IMR-90 (cell line): ENCODE data around the gene LHFPL3. TPM values are rescaled to one million over a fixed set of nuclear protein-coding genes. Genes with fewer than 3 reads are reported as not detected.

ENCODE experiments used
- ATAC-seq: fragments of 200-7000 bp; cut with Tn5 transposase; 2 replicates; pipeline ENCODE4 v1.9.1; 2020; ENCODE audit warnings: low read depth, mild to moderate bottlenecking, moderate library complexity
- BruUV-seq: library from RNA; stranded (reverse); fragments of 400-500 nt; replicated peaks from 2 replicates; lab custom pipeline; 2021; lab: Mats Ljungman, UMichigan
- CTCF ChIA-PET: fragments of 300-600 bp; formaldehyde crosslinking; extraction: SDS; loops from one replicate; lab custom pipeline; 2021; ENCODE audit warnings: antibody characterized with exemption; lab: Yijun Ruan, JAX
- POLR2A ChIA-PET: fragments of 300-600 bp; sonication (Branson Sonifier 250); formaldehyde crosslinking; loops from one replicate; lab custom pipeline; 2022; ENCODE audit warnings: antibody characterized with exemption; ENCODE audit not compliant: unreplicated experiment; lab: Charles Lee
- DNase-seq: peaks from one replicate; pipeline ENCODE4 v3.0.0; 2013
- H2AFZ ChIP-seq: replicated peaks from 2 replicates; pipeline ENCODE3; 2013; ENCODE audit warnings: low read length, mild to moderate bottlenecking; ENCODE audit not compliant: poor library complexity
- H2AK5ac ChIP-seq: 2 replicates; pipeline ENCODE4 v1.6.1; 2013; ENCODE audit warnings: low read depth, low read length, inconsistent platforms
- H2AK9ac ChIP-seq: replicated peaks from 2 replicates; pipeline ENCODE3; 2013; ENCODE audit warnings: mild to moderate bottlenecking, low read depth, low read length, moderate library complexity; ENCODE audit not compliant: poor library complexity
- H2BK120ac ChIP-seq: 2 replicates; pipeline ENCODE4 v1.6.1; 2013; ENCODE audit warnings: low read depth, low read length, inconsistent platforms
- H2BK15ac ChIP-seq: 3 replicates; pipeline ENCODE4 v1.6.1; 2013; ENCODE audit warnings: low read depth, low read length, inconsistent platforms
- H2BK20ac ChIP-seq: 2 replicates; pipeline ENCODE4 v1.6.1; 2013; ENCODE audit warnings: low read depth, mild to moderate bottlenecking, inconsistent platforms, low read length, moderate library complexity
- H2BK5ac ChIP-seq: 2 replicates; pipeline ENCODE4 v1.6.1; 2013; ENCODE audit warnings: mild to moderate bottlenecking, low read depth, low read length, inconsistent platforms; ENCODE audit not compliant: poor library complexity, severe bottlenecking
- H3K14ac ChIP-seq: replicated peaks from 2 replicates; pipeline ENCODE4 v1.6.1; 2013; ENCODE audit warnings: low read depth, low read length, inconsistent platforms
- H3K18ac ChIP-seq: 2 replicates; pipeline ENCODE4 v1.6.1; 2013; ENCODE audit warnings: low read depth, low read length, control low read depth
- H3K23ac ChIP-seq: 2 replicates; pipeline ENCODE4 v1.6.1; 2013; ENCODE audit warnings: low read depth, low read length, inconsistent platforms
- H3K27ac ChIP-seq: 2 replicates; pipeline ENCODE4 v1.5.1; 2013; ENCODE audit warnings: mild to moderate bottlenecking, control low read depth, low read length; ENCODE audit not compliant: insufficient read depth
- H3K27me3 ChIP-seq: 2 replicates; pipeline ENCODE4 v1.6.1; 2013; ENCODE audit warnings: low read length; ENCODE audit not compliant: control insufficient read depth, insufficient read depth
- H3K36me3 ChIP-seq: 2 replicates; pipeline ENCODE4 v1.6.1; 2013; ENCODE audit warnings: low read length, mixed read lengths; ENCODE audit not compliant: control insufficient read depth, insufficient read depth
- H3K4ac ChIP-seq: 2 replicates; pipeline ENCODE4 v1.6.1; 2013; ENCODE audit warnings: low read depth, low read length, inconsistent platforms
- H3K4me1 ChIP-seq: 2 replicates; pipeline ENCODE4 v1.6.1; 2013; ENCODE audit warnings: low read length, mixed read lengths; ENCODE audit not compliant: control insufficient read depth, insufficient read depth
- H3K4me2 ChIP-seq: 2 replicates; pipeline ENCODE4 v1.6.1; 2013; ENCODE audit warnings: low read depth, mild to moderate bottlenecking, control low read depth, low read length, moderate library complexity
- H3K4me3 ChIP-seq: 2 replicates; pipeline ENCODE4 v1.5.1; 2013; ENCODE audit warnings: low read depth, mild to moderate bottlenecking, control low read depth, low read length, moderate library complexity; ENCODE audit not compliant: insufficient read depth
- H3K56ac ChIP-seq: 2 replicates; pipeline ENCODE4 v1.6.1; 2013; ENCODE audit warnings: low read length, inconsistent platforms; ENCODE audit not compliant: insufficient read depth; ENCODE audit errors: extremely low read depth
- H3K79me1 ChIP-seq, 2 experiments: 2 replicates each; pipeline ENCODE4 v1.6.1; 2013; ENCODE audit warnings: low read length in 2 of 2, inconsistent platforms in 1 of 2, low read depth in 1 of 2
- H3K9ac ChIP-seq: 2 replicates; pipeline ENCODE4 v1.6.1; 2013; ENCODE audit warnings: low read depth, low read length, control low read depth
- H3K9me1 ChIP-seq: 2 replicates; pipeline ENCODE4 v1.6.1; 2013; ENCODE audit warnings: low read length, inconsistent platforms; ENCODE audit not compliant: insufficient read depth
- H3K9me3 ChIP-seq: 2 replicates; pipeline ENCODE4 v1.6.1; 2013; ENCODE audit warnings: low read length; ENCODE audit not compliant: control insufficient read depth, insufficient read depth
- H4K20me1 ChIP-seq: 2 replicates; pipeline ENCODE4 v1.6.1; 2013; ENCODE audit warnings: low read length, inconsistent platforms; ENCODE audit not compliant: insufficient read depth
- H4K5ac ChIP-seq: 2 replicates; pipeline ENCODE4 v1.6.1; 2013; ENCODE audit warnings: mild to moderate bottlenecking, low read depth, low read length, control low read depth
- H4K8ac ChIP-seq, 2 experiments: 2 replicates each; pipeline ENCODE4 v1.6.1; 2013; ENCODE audit warnings: low read depth in 2 of 2, low read length in 2 of 2, control low read depth in 1 of 2, inconsistent platforms in 1 of 2
- H4K91ac ChIP-seq: 2 replicates; pipeline ENCODE4 v1.6.1; 2013; ENCODE audit warnings: low read depth, low read length, inconsistent platforms; ENCODE audit not compliant: insufficient read depth
- CHD1 ChIP-seq: IDR thresholded peaks from 2 replicates; pipeline ENCODE4 v1.6.1; 2012; ENCODE audit warnings: low read depth, low read length, improper control_type of control experiment
- FOS ChIP-seq: fragments of 150-350 bp; IDR thresholded peaks from 2 replicates; pipeline ENCODE4 v1.6.1; 2016; ENCODE audit warnings: low read depth, low read length
- RAD21 ChIP-seq: IDR thresholded peaks from 2 replicates; pipeline ENCODE4 v1.6.1; 2012; ENCODE audit warnings: low read length, improper control_type of control experiment
- RCOR1 ChIP-seq: IDR thresholded peaks from 2 replicates; pipeline ENCODE4 v1.6.1; 2012; ENCODE audit warnings: mild to moderate bottlenecking, low read length, improper control_type of control experiment; ENCODE audit not compliant: insufficient replicate concordance
- WGBS, 2 experiments: methylation state at CpG; one replicate each; pipeline versions ENCODE4 v1.1.5 to v1.1.7; 2013; ENCODE audit warnings: missing lambda C conversion rate in 2 of 2; ENCODE audit not compliant: insufficient read length in 1 of 2; ENCODE audit errors: extremely low coverage in 2 of 2; 5-methylcytosine and 5-hydroxymethylcytosine counted together
- dilution Hi-C: fragments of 300-500 bp; cut with HindIII; formaldehyde crosslinking; loops from one replicate; pipeline ENCODE4 v1.14.3; 2018; ENCODE audit warnings: low sequenced_read_pairs; ENCODE audit not compliant: unreplicated experiment
- in situ Hi-C: fragments of 300-500 bp; cut with MboI; formaldehyde crosslinking; loops from 3 replicates; pipeline ENCODE4 v1.14.3; 2019; ENCODE audit warnings: low sequenced_read_pairs, inconsistent platforms, mixed read lengths
- intact Hi-C: fragments of 100-400 bp; cut with micrococcal nuclease; formaldehyde crosslinking; loops from 2 replicates; pipeline ENCODE4 v1.10.0; 2022
- polyA plus RNA-seq, 3 experiments: library from polyadenylated mRNA; depleted of rRNA; stranded (reverse); fragments of >200 nt; gene quantifications; 2 replicates each; pipeline ENCODE4 v1.2.3, GENCODE V29; 2012; ENCODE audit warnings: low replicate concordance in 1 of 3
- total RNA-seq: library from RNA; depleted of rRNA; stranded (reverse); fragments of >200 nt; gene quantifications from 2 replicates; pipeline ENCODE4 v1.2.3, GENCODE V29; 2012
- TF ChIP-seq, protein P1 (sequence below): fragments of 150-350 bp; IDR thresholded peaks from 2 replicates; pipeline ENCODE4 v1.6.1; 2017; ENCODE audit warnings: mild to moderate bottlenecking, antibody characterized with exemption, low read length, low read depth

The LHFPL3 gene
- total and polyA plus RNA-seq, 2 of the 4 experiments (the other 2 are of a cell fraction) = not detected

DNA sequence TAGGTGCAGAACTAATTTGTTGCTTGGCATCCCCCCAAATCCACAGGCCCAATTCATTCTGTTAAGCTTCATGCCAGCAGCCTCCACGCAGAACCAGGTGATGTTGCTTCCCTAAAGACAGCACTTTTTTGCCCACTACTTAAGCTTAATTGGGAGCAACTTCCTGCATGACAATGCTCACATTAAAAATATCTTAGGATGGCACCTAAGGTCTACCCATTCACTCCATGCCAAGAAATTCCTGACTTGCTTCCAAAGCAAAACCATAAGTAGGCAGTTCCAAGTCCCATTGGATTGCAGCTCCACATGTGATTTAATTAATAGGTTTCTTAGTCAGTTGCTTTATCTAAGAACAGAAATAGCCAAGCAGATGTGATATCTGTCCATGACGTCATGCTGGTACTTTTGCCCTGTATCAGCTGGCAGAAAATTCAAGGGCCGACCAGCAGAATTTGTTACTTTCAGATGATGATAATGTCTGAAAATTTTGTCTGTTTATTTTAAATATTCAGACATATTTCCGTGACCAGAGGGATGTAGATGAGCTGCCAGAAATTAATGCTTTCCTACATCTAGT is 325.5 kb downstream of the LHFPL3 start:
- BruUV-seq = no TSS peak
- no peak overlapping the region for H3K4me3 ChIP-seq
- no peak overlapping the region for H3K4me2 ChIP-seq
- dilution Hi-C loops = no loop called here
- H3K27ac ChIP-seq = no peak overlapping the region
- ChIA-PET POLR2A (no interaction called here), CTCF (no interaction called here)
- in situ Hi-C loops = no loop called here
- H3K9me1 ChIP-seq = no peaks in the 10 kb centered on the region
- H4K91ac ChIP-seq = no peak overlapping the region
- H3K23ac ChIP-seq = no peak overlapping the region
- no peak overlapping the region for H2BK20ac ChIP-seq
- H2AK9ac ChIP-seq = no peak overlapping the region
- DNase-seq (no peak), ATAC-seq (no peak)
- WGBS, 2 experiments = 20% methylated on average over 1 of the region's 4 CpGs; no CpG with 5 or more reads in 1 of the 2 experiments
- no peaks in the 10 kb centered on the region for H3K27me3 ChIP-seq
- no peak overlapping the region for H3K56ac ChIP-seq
- no peak overlapping the region for H3K9ac ChIP-seq
- no peak overlapping the region for H2AK5ac ChIP-seq
- no peaks in the 10 kb centered on the region for H3K4me1 ChIP-seq
- H2BK5ac ChIP-seq = no peak overlapping the region
- no peak overlapping the region for H4K8ac ChIP-seq
- peaks cover under 1% of the 10 kb centered on the region; the same call in 1 of the 2 replicates for H3K9me3 ChIP-seq
- no peak overlapping the region for H4K5ac ChIP-seq
- no peak overlapping the region for H3K14ac ChIP-seq
- no peak overlapping the region for H3K18ac ChIP-seq
- TF ChIP-seq RCOR1 = no peak
- no peak for TF ChIP-seq CHD1
- no peak for TF ChIP-seq RAD21
- TF ChIP-seq FOS = no peak
- TF ChIP-seq, protein P1, sequence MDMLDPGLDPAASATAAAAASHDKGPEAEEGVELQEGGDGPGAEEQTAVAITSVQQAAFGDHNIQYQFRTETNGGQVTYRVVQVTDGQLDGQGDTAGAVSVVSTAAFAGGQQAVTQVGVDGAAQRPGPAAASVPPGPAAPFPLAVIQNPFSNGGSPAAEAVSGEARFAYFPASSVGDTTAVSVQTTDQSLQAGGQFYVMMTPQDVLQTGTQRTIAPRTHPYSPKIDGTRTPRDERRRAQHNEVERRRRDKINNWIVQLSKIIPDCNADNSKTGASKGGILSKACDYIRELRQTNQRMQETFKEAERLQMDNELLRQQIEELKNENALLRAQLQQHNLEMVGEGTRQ = no peak
- no peak overlapping the region for H3K4ac ChIP-seq
- H3K36me3 ChIP-seq = no peaks in the 10 kb centered on the region
- H2AFZ ChIP-seq = no peak overlapping the region
- no peak overlapping the region for H2BK120ac ChIP-seq
- no peak overlapping the region for H2BK15ac ChIP-seq
- H3K79me1 ChIP-seq = no peaks in the 10 kb centered on the region
- intact Hi-C loops = no loop called here
- no peaks in the 10 kb centered on the region for H4K20me1 ChIP-seq
